T-cell (primary cell): Measurements from ENCODE around the gene OR7C2. TPM values are rescaled to one million over a fixed set of nuclear protein-coding genes. Genes with fewer than 3 reads are reported as not detected.
"Not testable (repeated sequence)": the region's sequence is repeated elsewhere in the genome, so short reads cannot be mapped to it uniquely, and the experiment has no call there.

ENCODE experiments used
- ATAC-seq, 4 experiments: fragments of 200-7000 bp in 3 of 4; fragments of 150-1000 bp in 1 of 4; cut with Tn5 transposase; replicated peaks in 1 of 4; 1 replicate in 3 of 4; 2 replicates in 1 of 4; pipeline ENCODE4 v1.10.0; 2021; ENCODE audit warnings: moderate library complexity in 3 of 4, mild to moderate bottlenecking in 2 of 4, moderate number of reproducible peaks in 1 of 4
- CTCF ChIA-PET, 2 donors: fragments of 300-600 bp; sonication (Branson Sonifier 250); formaldehyde crosslinking; loops; one replicate each; lab custom pipeline; 2022; ENCODE audit warnings: antibody characterized with exemption in 2 of 2; lab: Charles Lee
- POLR2A ChIA-PET, 2 donors: fragments of 300-600 bp; sonication (Branson Sonifier 250); formaldehyde crosslinking; loops; one replicate each; lab custom pipeline; 2022; ENCODE audit warnings: antibody characterized with exemption in 2 of 2; lab: Charles Lee
- DNase-seq, 35 experiments: peaks; one replicate each; pipeline versions ENCODE4 v3.0.0 to v3.0.0-alpha.2; 2013 to 2023
- H3K27ac ChIP-seq: one replicate; pipeline ENCODE4 v1.5.1; 2013; ENCODE audit warnings: low read length
- H3K27me3 ChIP-seq, 2 experiments: replicated peaks in 1 of 2; 1 replicate in 1 of 2; 2 replicates in 1 of 2; pipeline versions ENCODE4 v1.6.1 to v1.7.0; 2013; ENCODE audit warnings: low read length in 1 of 2, mixed read lengths in 1 of 2; ENCODE audit not compliant: control insufficient read depth in 2 of 2, insufficient read depth in 2 of 2; ENCODE audit errors: extremely low read depth in 1 of 2
- H3K36me3 ChIP-seq, 2 donors: 1 replicate in 1 of 2; 2 replicates in 1 of 2; pipeline versions ENCODE4 v1.6.1 to v1.7.0; 2013; ENCODE audit warnings: low read length in 1 of 2; ENCODE audit not compliant: control insufficient read depth in 2 of 2, insufficient read depth in 1 of 2; ENCODE audit errors: extremely low read depth in 1 of 2
- H3K4me1 ChIP-seq, 2 experiments: 1 replicate in 1 of 2; 2 replicates in 1 of 2; pipeline versions ENCODE4 v1.6.1 to v1.7.0; 2013; ENCODE audit warnings: low read length in 2 of 2, mixed read lengths in 1 of 2; ENCODE audit not compliant: insufficient read depth in 2 of 2, control insufficient read depth in 1 of 2; ENCODE audit errors: extremely low read depth in 1 of 2
- H3K4me3 ChIP-seq, 2 donors: 1 replicate in 1 of 2; 2 replicates in 1 of 2; pipeline versions ENCODE4 v1.5.1 to v1.7.0; 2013; ENCODE audit warnings: mild to moderate bottlenecking in 2 of 2, low read length in 1 of 2, moderate library complexity in 1 of 2; ENCODE audit not compliant: control insufficient read depth in 1 of 2; ENCODE audit errors: extremely low read depth in 1 of 2
- H3K9me3 ChIP-seq: 2 replicates; pipeline ENCODE4 v1.7.0; 2013
- H3K27ac Mint-ChIP-seq, 2 donors: one replicate each; pipeline ENCODE4 v1.8.0; 2020 to 2021; ENCODE audit warnings: mild to moderate bottlenecking in 2 of 2, mixed read lengths in 2 of 2
- H3K27me3 Mint-ChIP-seq, 2 donors: one replicate each; pipeline ENCODE4 v1.8.0; 2021 to 2022; ENCODE audit warnings: mixed read lengths in 2 of 2
- H3K36me3 Mint-ChIP-seq: one replicate; pipeline ENCODE4 v1.8.0; 2021; ENCODE audit warnings: mixed read lengths
- H3K4me1 Mint-ChIP-seq, 3 donors: one replicate each; pipeline ENCODE4 v1.8.0; 2020 to 2022; ENCODE audit warnings: mixed read lengths in 3 of 3, mild to moderate bottlenecking in 1 of 3
- H3K4me3 Mint-ChIP-seq, 3 donors: one replicate each; pipeline ENCODE4 v1.8.0; 2020 to 2022; ENCODE audit warnings: mild to moderate bottlenecking in 3 of 3, mixed read lengths in 3 of 3, moderate library complexity in 3 of 3
- H3K9me3 Mint-ChIP-seq, 3 donors: one replicate each; pipeline ENCODE4 v1.8.0; 2020 to 2022; ENCODE audit warnings: mixed read lengths in 3 of 3
- whole genome bisulfite sequencing: methylation state at CpG from one replicate; pipeline ENCODE4 v1.1.5; 2013; ENCODE audit warnings: missing lambda C conversion rate; ENCODE audit not compliant: insufficient coverage; 5-methylcytosine and 5-hydroxymethylcytosine counted together
- total RNA-seq, 35 experiments: library from RNA in 6 of 35; stranded (reverse) in 6 of 35; fragments of 120-200 nt in 1 of 35; gene quantifications; one replicate each; pipeline versions ENCODE4 v1.2.1 to v1.2.4 and lab custom pipeline; 2013 to 2026

Gene OR7C2
- total RNA-seq, 5 donors from 2014 or later (not counting 1 experiment from before 2014, with no cell fraction given): not detected

- peaks cover 10 to 19% (median 10%) of the 10 kb centered on the region in 3 donors for H3K4me1 Mint-ChIP-seq
- Histone ChIP-seq H3K9me3 (no peaks in the 10 kb centered on the region), H3K36me3 (no peaks in the 10 kb centered on the region), H3K4me1 (no peaks in the 10 kb centered on the region), H3K27ac (no peak overlapping the region), H3K4me3 (no peak overlapping the region), H3K27me3 (no peaks in the 10 kb centered on the region)
- no peak overlapping the region for H3K4me3 Mint-ChIP-seq
- peaks cover 7 to 11% of the 10 kb centered on the region in 2 donors for H3K27me3 Mint-ChIP-seq
- ATAC-seq (no peak), DNase-seq (no peak)
- WGBS: 96% methylated on average over 3 of the region's 6 CpGs
- H3K9me3 Mint-ChIP-seq: no peaks in the 10 kb centered on the region
- no peak overlapping the region for H3K27ac Mint-ChIP-seq
- POLR2A ChIA-PET: no interaction called here
- CTCF ChIA-PET: no interaction called here
- H3K36me3 Mint-ChIP-seq: no peaks in the 10 kb centered on the region
These were observed 1.0 kb upstream of the OR7C2 start for GRCh38 chr19:14940266-14940665.

GRCh38 chr19:14943601-14944000 lies 2.3 kb downstream of the OR7C2 start:
- no peak overlapping the region for H3K4me3 ChIP-seq
- peaks cover 0 to 2% of the 10 kb centered on the region in 2 donors for H3K27me3 Mint-ChIP-seq
- no peak overlapping the region for H3K27ac Mint-ChIP-seq
- DNase-seq (no peak), ATAC-seq (no peak)
- no peaks in the 10 kb centered on the region for H3K4me1 ChIP-seq
- ChIA-PET POLR2A (no interaction called here), CTCF (no interaction called here)
- H3K9me3 Mint-ChIP-seq: no peaks in the 10 kb centered on the region
- no peaks in the 10 kb centered on the region for H3K36me3 Mint-ChIP-seq
- H3K4me1 Mint-ChIP-seq: peaks cover 10 to 19% (median 10%) of the 10 kb centered on the region in 3 donors
- H3K27me3 ChIP-seq: no peaks in the 10 kb centered on the region
- H3K9me3 ChIP-seq: no peaks in the 10 kb centered on the region
- H3K36me3 ChIP-seq: no peaks in the 10 kb centered on the region
- H3K4me3 Mint-ChIP-seq: no peak overlapping the region
- H3K27ac ChIP-seq: no peak overlapping the region
- no CpG with 5 or more reads among the region's 4 CpGs for WGBS

GRCh38 chr19:14944456-14944855 lies 3.2 kb downstream of the OR7C2 start:
- H3K27ac Mint-ChIP-seq: no peak overlapping the region
- 81% methylated on average over 1 of the region's 1 CpG for WGBS
- DNase-seq (no peak), ATAC-seq (no peak)
- peaks cover 0 to 2% of the 10 kb centered on the region in 2 donors for H3K27me3 Mint-ChIP-seq
- POLR2A ChIA-PET: no interaction called here
- no peaks in the 10 kb centered on the region for H3K9me3 ChIP-seq
- peaks cover 10 to 19% (median 10%) of the 10 kb centered on the region in 3 donors for H3K4me1 Mint-ChIP-seq
- no peak overlapping the region for H3K4me3 ChIP-seq
- peaks cover 0 to under 1% of the 10 kb centered on the region in 2 experiments for H3K27me3 ChIP-seq
- H3K36me3 Mint-ChIP-seq: no peaks in the 10 kb centered on the region
- H3K9me3 Mint-ChIP-seq: no peaks in the 10 kb centered on the region
- no peaks in the 10 kb centered on the region for H3K4me1 ChIP-seq
- H3K27ac ChIP-seq: no peak overlapping the region
- no peaks in the 10 kb centered on the region for H3K36me3 ChIP-seq
- CTCF ChIA-PET: no interaction called here
- no peak overlapping the region for H3K4me3 Mint-ChIP-seq

- POLR2A ChIA-PET, H3K4me1 ChIP-seq, DNase-seq, H3K36me3 Mint-ChIP-seq, H3K4me3 Mint-ChIP-seq, H3K27ac Mint-ChIP-seq, CTCF ChIA-PET, H3K9me3 ChIP-seq, ATAC-seq, H3K4me3 ChIP-seq, H3K27ac ChIP-seq, H3K9me3 Mint-ChIP-seq, H3K4me1 Mint-ChIP-seq, H3K36me3 ChIP-seq: not testable (repeated sequence)
- peaks cover 6 to 20% of the 10 kb centered on the region in 2 donors for H3K27me3 Mint-ChIP-seq
- H3K27me3 ChIP-seq: peaks cover 0 to 18% of the 10 kb centered on the region in 2 experiments
- WGBS: 43% methylated on average over 1 of the region's 10 CpGs
These were observed 8.1 kb downstream of the OR7C2 start for GRCh38 chr19:14949413-14949812.

- Histone ChIP-seq H3K27ac (no peak overlapping the region), H3K36me3 (no peaks in the 10 kb centered on the region), H3K4me3 (no peak overlapping the region), H3K27me3 (peaks cover 0 to 19% of the 10 kb centered on the region in 2 experiments), H3K4me1 (no peaks in the 10 kb centered on the region), H3K9me3 (no peaks in the 10 kb centered on the region)
- H3K36me3 Mint-ChIP-seq: no peaks in the 10 kb centered on the region
- H3K27ac Mint-ChIP-seq: no peak overlapping the region
- ChIA-PET CTCF (no interaction called here), POLR2A (no interaction called here)
- no peak for ATAC-seq
- H3K9me3 Mint-ChIP-seq: no peaks in the 10 kb centered on the region
- 86% methylated on average over 4 of the region's 8 CpGs for WGBS
- no peak overlapping the region for H3K4me3 Mint-ChIP-seq
- H3K27me3 Mint-ChIP-seq: peaks cover 9 to 24% of the 10 kb centered on the region in 2 donors
- no peak for DNase-seq
- H3K4me1 Mint-ChIP-seq: peaks cover 0 to 1% (median 0%) of the 10 kb centered on the region in 3 donors
These were observed 8.6 kb downstream of the OR7C2 start for GRCh38 chr19:14949876-14950275.

GRCh38 chr19:14950421-14950820 lies 9.1 kb downstream of the OR7C2 start:
- DNase-seq (no peak), ATAC-seq (no peak)
- ChIA-PET CTCF (no interaction called here), POLR2A (no interaction called here)
- H3K9me3 Mint-ChIP-seq: no peaks in the 10 kb centered on the region
- H3K4me3 Mint-ChIP-seq: no peak overlapping the region
- no peaks in the 10 kb centered on the region for H3K9me3 ChIP-seq
- H3K27ac Mint-ChIP-seq: no peak overlapping the region
- no peaks in the 10 kb centered on the region for H3K4me1 Mint-ChIP-seq
- H3K36me3 ChIP-seq: no peaks in the 10 kb centered on the region
- no peaks in the 10 kb centered on the region for H3K36me3 Mint-ChIP-seq
- no CpG with 5 or more reads among the region's 1 CpG for WGBS
- H3K27me3 Mint-ChIP-seq: peaks cover 9 to 29% of the 10 kb centered on the region in 2 donors
- H3K4me3 ChIP-seq: no peak overlapping the region
- no peak overlapping the region for H3K27ac ChIP-seq
- H3K27me3 ChIP-seq: peaks cover 0 to 19% of the 10 kb centered on the region in 2 experiments
- no peaks in the 10 kb centered on the region for H3K4me1 ChIP-seq

- CTCF ChIA-PET: no interaction called here
- POLR2A ChIA-PET: no interaction called here
- H3K4me3 ChIP-seq: no peak overlapping the region
- 87% methylated on average over 5 of the region's 11 CpGs for WGBS
- no peak overlapping the region for H3K27ac Mint-ChIP-seq
- no peak for ATAC-seq
- H3K4me3 Mint-ChIP-seq: no peak overlapping the region
- peaks cover 9 to 11% (median 9%) of the 10 kb centered on the region in 3 donors for H3K9me3 Mint-ChIP-seq
- peaks cover 0 to 19% of the 10 kb centered on the region in 2 experiments for H3K27me3 ChIP-seq
- H3K36me3 ChIP-seq: no peaks in the 10 kb centered on the region
- no peaks in the 10 kb centered on the region for H3K36me3 Mint-ChIP-seq
- H3K4me1 Mint-ChIP-seq: no peaks in the 10 kb centered on the region
- no peak for DNase-seq
- H3K9me3 ChIP-seq: no peaks in the 10 kb centered on the region
- H3K27ac ChIP-seq: no peak overlapping the region
- H3K4me1 ChIP-seq: no peaks in the 10 kb centered on the region
- peaks cover 19 to 38% of the 10 kb centered on the region in 2 donors for H3K27me3 Mint-ChIP-seq
These were observed 11.5 kb downstream of the OR7C2 start for GRCh38 chr19:14952767-14953166.
